M059J (cell line): ENCODE results near the gene GRK5. TPM values are rescaled to one million over a fixed set of nuclear protein-coding genes. Genes with fewer than 3 reads are reported as not detected.

Experiments
- DNase-seq: peaks from one replicate; pipeline ENCODE4 v3.0.0-alpha.2; 2012; ENCODE audit warnings: low read depth
- total RNA-seq: library from RNA; depleted of rRNA; stranded (reverse); fragments of >200 nt; shearing (Covaris generic); gene quantifications from 2 replicates; pipeline ENCODE4 v1.2.3, GENCODE V29; 2014

Gene GRK5
- total RNA-seq, 1 experiment from 2014 or later = 4.4 TPM

- no peak for DNase-seq
Measured at GRCh38 chr10:119404719-119405519, 197.5 kb downstream of the GRK5 start.

DNA sequence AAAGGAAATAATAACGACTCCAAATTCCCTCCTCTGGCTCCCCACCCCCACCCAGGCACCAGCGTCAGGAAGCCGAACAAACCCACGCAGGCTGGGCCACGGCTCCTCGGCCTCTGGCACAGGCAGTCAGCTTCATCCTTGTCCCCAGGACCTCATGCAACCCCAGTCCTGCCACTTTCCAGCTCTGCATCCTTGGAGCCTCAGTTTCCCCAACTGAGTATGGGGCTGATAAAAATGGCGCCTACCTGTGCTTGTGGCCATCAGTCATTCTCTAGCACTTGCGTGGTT, 198.1 kb downstream of the GRK5 start:
- DNase-seq = no peak

GRCh38 chr10:119406137-119406536, 198.8 kb downstream of the GRK5 start:
- DNase-seq = no peak

GRCh38 chr10:119406601-119407253, 199.4 kb downstream of the GRK5 start:
- no peak for DNase-seq

DNA sequence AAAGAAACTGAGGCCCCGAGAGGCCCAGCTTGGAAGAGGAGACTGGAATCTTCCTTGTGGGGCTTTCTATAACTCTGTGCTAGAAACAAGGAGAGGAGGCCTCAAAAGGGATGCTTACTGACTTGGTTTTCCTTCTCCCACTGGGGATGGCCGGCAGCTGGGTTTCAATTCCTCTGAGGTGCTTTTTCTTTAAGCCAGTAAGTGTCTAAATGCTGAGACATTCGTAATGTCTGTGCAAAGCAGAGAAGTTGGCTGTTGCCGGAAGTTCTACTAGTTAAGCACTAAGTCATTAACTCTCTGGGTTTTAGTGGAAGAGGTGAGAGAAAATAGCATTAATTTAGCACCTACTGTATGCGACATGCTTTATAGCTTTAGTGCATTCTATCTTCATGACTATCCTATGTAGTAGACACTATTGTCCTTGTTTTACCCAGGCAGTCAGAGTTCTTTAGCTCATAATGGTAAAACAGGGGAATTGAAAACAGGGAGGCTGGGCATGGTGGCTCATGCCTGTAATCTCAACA, 199.9 kb downstream of the GRK5 start:
- no peak for DNase-seq

GRCh38 chr10:119408072-119408471, 200.7 kb downstream of the GRK5 start:
- DNase-seq = no peak

DNA sequence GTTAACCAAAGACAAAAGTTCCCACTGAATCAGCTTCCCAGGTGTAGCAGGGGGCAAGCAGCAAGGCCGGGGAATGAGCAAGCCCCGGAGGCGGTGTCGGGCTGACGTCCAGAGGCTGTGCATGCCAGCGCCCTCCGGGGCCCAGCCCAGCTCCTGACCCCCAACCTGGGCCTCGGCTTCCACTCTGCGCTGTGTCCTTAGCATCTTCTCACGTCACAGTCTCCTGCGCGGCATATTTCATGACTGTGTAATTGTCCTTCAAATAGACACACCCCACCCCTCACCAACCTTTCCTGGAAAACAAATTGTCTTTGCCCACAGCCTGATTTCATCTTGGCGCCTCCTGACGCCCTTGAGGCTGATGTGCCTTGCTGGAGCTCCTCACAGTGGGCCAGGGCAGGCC, 201.6 kb downstream of the GRK5 start:
- no peak for DNase-seq

DNA sequence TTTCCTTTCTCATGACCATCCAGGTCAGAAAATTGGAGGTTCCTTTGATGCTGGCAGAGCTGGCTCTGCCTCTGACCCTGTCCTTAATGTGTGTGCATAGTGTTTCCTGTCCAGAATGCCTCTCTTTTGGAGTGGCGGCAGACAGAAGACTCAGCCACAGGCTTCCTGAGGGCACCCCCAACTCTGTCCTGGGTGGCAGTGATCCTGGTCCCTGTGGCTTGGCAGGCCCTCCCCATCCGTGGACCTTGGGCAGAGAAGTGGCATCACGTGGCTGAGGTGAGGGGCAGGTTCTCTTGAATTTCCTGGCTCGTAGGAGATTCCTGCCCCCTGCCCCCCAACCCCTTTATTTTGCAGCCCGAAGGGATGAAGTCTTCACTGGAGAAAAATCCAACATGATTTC, 202.0 kb downstream of the GRK5 start:
- DNase-seq = no peak

DNA sequence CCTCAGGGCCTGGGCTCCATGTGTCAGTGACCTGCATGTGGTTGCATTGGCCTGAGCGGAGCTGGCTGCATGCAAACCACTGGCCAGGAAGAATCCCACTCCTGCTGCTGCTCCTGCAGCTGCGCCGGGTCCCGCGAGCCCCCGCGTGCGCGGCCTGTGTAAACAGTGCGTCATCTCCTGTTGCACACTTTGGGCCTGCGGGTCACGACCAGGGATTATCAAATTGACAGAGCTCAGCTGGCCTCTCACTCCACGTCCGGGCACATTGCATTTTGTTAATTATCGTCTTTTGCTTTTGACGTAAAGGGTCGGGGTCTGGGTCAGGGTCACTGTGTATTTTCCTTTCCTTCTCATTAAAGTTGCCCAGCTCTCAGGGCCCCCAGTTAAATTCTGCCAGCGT, 202.5 kb downstream of the GRK5 start:
- DNase-seq = no peak

DNA sequence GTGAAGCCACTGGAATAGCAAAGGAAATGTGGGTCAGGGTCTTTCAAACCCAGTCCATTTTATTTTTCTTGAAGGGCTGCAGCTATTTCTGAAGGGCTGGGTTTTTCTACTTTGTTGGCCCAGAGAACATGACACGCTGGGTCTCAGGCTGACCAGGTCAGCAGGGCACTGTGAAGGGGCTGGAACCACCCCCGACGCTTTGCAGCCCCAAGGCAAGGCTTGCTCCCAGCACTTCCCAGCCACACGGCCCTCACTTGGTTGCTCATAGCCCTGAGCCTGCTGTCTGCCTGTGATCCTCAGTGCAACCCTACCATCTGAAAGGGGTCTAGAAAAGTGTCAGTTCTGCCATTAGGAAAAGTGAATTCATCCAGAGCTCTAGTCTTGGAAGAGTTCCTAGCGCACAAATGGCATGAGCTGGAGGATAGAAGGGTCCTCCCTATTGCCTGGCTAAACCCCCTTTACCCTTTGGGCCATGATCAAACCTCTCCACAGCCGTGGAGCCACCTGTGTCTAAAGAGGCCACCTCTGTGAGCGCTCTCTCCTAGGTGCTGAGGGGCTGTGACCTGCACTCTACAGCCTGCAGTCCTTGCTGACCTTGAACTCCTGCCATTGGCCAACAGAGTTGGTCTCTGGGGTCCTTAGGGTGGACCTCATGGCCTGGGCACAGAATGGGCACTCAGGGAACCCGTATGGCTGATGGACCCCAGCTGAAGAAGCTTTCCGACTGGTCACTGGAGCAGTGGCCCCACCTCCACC, 203.2 kb downstream of the GRK5 start:
- no peak for DNase-seq

- DNase-seq = peak; percentile 39
Measured at GRCh38 chr10:119412244-119413092, 205.1 kb downstream of the GRK5 start.

GRCh38 chr10:119413093-119413453, 205.7 kb downstream of the GRK5 start:
- no peak for DNase-seq

DNA sequence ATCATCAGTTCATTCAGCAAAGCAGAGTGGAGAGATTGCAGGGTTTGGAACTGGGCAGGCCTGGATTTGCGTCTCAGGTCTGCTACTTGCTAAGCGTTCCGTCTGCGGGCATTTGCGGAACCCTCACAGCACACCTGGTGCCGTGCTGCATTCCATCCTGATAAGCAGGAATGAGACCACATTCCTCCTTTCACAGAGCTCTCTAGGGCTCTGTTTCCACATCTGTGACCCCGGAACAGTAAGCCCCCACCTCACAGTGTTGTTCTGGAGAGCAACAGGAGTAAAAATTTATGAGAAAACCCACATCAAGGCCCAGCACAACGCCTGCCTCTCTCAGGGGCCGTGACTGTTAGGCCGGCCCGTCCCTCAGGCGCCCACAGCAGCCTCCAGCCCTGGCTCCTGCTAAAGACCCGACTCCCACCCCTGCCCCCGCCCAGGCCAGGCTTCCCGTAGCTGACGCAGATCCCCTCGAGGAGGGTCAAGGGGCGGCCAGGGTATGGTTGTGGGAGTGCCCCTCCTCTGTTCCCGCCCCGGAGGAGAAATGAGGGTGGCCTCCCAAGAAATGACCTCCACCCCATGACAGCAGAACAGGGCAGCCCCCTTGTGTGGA, 206.2 kb downstream of the GRK5 start:
- no peak for DNase-seq

- DNase-seq = no peak
Measured at GRCh38 chr10:119414081-119414611, 206.8 kb downstream of the GRK5 start.

GRCh38 chr10:119415121-119415520, 207.8 kb downstream of the GRK5 start:
- DNase-seq = no peak

GRCh38 chr10:119415536-119416503, 208.4 kb downstream of the GRK5 start:
- DNase-seq = no peak

DNA sequence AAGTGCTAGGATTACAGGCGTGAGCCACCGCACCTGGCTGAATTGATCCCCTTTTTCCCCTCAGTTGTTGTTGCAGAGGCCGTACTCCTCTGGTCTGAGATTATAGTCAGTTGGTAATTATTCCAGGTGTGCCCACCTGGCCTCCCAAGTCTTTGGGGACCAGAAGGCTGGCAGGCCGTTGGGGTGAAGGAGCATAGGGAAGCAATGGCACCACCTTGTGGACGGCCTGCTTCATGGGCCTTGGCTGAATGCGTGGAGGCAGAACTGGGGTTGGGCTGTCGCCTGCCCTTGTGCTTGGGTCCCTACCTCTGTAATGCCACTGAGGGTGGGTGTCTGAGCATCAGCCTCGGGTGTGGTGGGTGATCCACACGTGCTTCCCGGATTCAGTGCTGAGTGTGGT, 209.5 kb downstream of the GRK5 start:
- peak; percentile 53 for DNase-seq

GRCh38 chr10:119417852-119418251, 210.5 kb downstream of the GRK5 start:
- DNase-seq = no peak

DNA sequence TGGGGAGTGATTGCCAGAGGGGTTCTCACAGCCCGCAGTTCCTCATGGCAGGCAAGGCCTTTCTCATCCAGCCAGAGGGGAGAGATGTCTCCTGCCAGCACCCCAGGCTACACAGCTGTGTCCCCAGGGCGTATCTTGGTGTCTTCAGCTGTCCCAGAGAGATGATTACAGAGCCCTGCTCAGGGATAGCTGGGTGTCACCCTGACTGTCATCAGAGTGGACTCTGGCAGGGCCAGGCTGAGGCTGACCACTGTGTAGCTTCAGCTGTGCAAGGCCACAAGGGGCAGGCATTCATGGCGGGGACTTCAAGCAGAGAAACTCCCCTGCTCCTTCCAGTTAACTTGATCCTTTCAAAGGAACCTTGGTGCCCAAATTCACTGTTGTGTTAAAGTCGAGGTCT, 211.0 kb downstream of the GRK5 start:
- no peak for DNase-seq

GRCh38 chr10:119419931-119420330, 212.6 kb downstream of the GRK5 start:
- no peak for DNase-seq
